Thyroid gland (tissue), 4 donors: ENCODE data around the gene PGAP3. TPM values are rescaled to one million over a fixed set of nuclear protein-coding genes. Genes with fewer than 3 reads are reported as not detected.

Source experiments
- DNase-seq, 2 donors: peaks; one replicate each; pipeline ENCODE4 v3.0.0-alpha.2; 2019
- H3K27ac ChIP-seq, 3 donors: fragments of 200-600 bp; sonication (generic); 1 replicate in 2 of 3; 2 replicates in 1 of 3; pipeline ENCODE4 v1.5.1; 2016 to 2019; ENCODE audit warnings: mild to moderate bottlenecking in 1 of 3, moderate library complexity in 1 of 3
- H3K27me3 ChIP-seq: fragments of 200-600 bp; sonication (generic); one replicate; pipeline ENCODE4 v1.5.1; 2019
- H3K36me3 ChIP-seq, 2 donors: fragments of 200-600 bp; sonication (generic); one replicate each; pipeline ENCODE4 v1.5.1; 2016 to 2019
- H3K4me1 ChIP-seq, 2 donors: fragments of 200-600 bp; sonication (generic); one replicate each; pipeline ENCODE4 v1.5.1; 2017 to 2019
- H3K4me3 ChIP-seq, 3 donors: fragments of 200-600 bp; sonication (generic); replicated peaks in 1 of 3; 1 replicate in 2 of 3; 2 replicates in 1 of 3; pipeline ENCODE4 v1.5.1; 2016; ENCODE audit warnings: mild to moderate bottlenecking in 1 of 3
- H3K9me3 ChIP-seq: fragments of 200-600 bp; sonication (generic); one replicate; pipeline ENCODE4 v1.5.1; 2017
- POLR2A ChIP-seq, 2 donors: fragments of 450-650 bp; IDR thresholded peaks; one replicate each; pipeline ENCODE4 v1.6.1; 2017; ENCODE audit warnings: antibody characterized with exemption in 2 of 2, mild to moderate bottlenecking in 2 of 2, moderate library complexity in 1 of 2
- WGBS, 2 donors: methylation state at CpG; one replicate each; pipeline ENCODE4 v1.1.5; 2017; 5-methylcytosine and 5-hydroxymethylcytosine counted together
- intact Hi-C: fragments of 100-400 bp; cut with DNase I; formaldehyde crosslinking; loops from one replicate; pipeline ENCODE4 v1.15.1; 2023
- total RNA-seq, 4 donors: library from RNA; depleted of rRNA; stranded (reverse); fragments of >200 nt; gene quantifications; one replicate each; pipeline ENCODE4 v1.2.3, GENCODE V29; 2016
- TF ChIP-seq, protein P1 (sequence below), 6 experiments: fragments of 200-600 bp in 3 of 6; fragments of 450-650 bp in 3 of 6; sonication (generic) in 3 of 6; IDR thresholded peaks; one replicate each; pipeline ENCODE4 v1.5.1; 2016 to 2019; ENCODE audit warnings: antibody characterized with exemption in 6 of 6, mild to moderate bottlenecking in 2 of 6, inconsistent platforms in 1 of 6, moderate library complexity in 1 of 6

PGAP3 gene
- total RNA-seq, 4 donors from 2014 or later = 55.6 to 88.1 (median 72.7) TPM

DNA sequence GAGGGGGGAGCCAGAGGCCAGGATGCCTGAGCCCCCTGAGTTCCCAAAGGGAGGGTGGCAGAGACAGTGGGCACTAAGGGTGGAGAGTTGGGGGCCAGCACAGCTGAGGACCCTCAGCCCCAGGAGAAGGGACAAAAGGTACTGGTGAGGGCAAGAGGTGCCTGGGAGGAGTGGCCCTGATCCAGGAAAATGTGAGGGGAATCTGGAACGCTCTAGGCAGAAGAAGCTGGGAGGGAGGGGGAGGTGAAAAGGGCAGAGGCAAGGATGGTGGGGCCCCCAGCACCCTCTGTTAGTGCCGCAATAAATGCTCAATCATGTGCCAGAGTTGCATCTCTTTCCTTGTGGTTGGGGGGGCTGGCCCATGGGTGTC, 21.6 kb downstream of the PGAP3 start:
- intact Hi-C loops = no loop called here
- 62 to 67% methylated on average over 2 of the region's 2 CpGs for WGBS, 2 donors

GRCh38 chr17:39665642-39666224, 22.1 kb downstream of the PGAP3 start:
- Histone ChIP-seq H3K27me3 (no peaks in the 10 kb centered on the region), H3K4me3 (no peak overlapping the region), H3K36me3 (peaks cover 5% of the 10 kb centered on the region in 2 donors), H3K9me3 (no peaks in the 10 kb centered on the region), H3K27ac (no peak overlapping the region), H3K4me1 (peaks cover 32 to 71% of the 10 kb centered on the region in 2 donors)
- intact Hi-C loops = loop anchor here (2.0 kb wide), 1 partner anchor 43 kb away; no protein-coding TSS in a partner anchor
- 43 to 65% methylated on average over 2 to 7 of the region's 17 CpGs for WGBS, 2 donors
- TF ChIP-seq POLR2A (IDR thresholded peaks at IDR 0.05) = no peak
- TF ChIP-seq, protein P1, sequence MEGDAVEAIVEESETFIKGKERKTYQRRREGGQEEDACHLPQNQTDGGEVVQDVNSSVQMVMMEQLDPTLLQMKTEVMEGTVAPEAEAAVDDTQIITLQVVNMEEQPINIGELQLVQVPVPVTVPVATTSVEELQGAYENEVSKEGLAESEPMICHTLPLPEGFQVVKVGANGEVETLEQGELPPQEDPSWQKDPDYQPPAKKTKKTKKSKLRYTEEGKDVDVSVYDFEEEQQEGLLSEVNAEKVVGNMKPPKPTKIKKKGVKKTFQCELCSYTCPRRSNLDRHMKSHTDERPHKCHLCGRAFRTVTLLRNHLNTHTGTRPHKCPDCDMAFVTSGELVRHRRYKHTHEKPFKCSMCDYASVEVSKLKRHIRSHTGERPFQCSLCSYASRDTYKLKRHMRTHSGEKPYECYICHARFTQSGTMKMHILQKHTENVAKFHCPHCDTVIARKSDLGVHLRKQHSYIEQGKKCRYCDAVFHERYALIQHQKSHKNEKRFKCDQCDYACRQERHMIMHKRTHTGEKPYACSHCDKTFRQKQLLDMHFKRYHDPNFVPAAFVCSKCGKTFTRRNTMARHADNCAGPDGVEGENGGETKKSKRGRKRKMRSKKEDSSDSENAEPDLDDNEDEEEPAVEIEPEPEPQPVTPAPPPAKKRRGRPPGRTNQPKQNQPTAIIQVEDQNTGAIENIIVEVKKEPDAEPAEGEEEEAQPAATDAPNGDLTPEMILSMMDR (IDR thresholded peaks at IDR 0.05) = no peak
- DNase-seq = peak in 1 of 2 donors; percentile 41

More for the DNA sequence above, 21.6 kb downstream of the PGAP3 start:
- H3K4me1 ChIP-seq = peaks cover 32 to 72% of the 10 kb centered on the region in 2 donors
- H3K27me3 ChIP-seq = no peaks in the 10 kb centered on the region
- H3K36me3 ChIP-seq = peaks cover under 1% of the 10 kb centered on the region in 2 donors
- H3K4me3 ChIP-seq = no peak overlapping the region
- H3K9me3 ChIP-seq = no peaks in the 10 kb centered on the region
- TF ChIP-seq, protein P1 (IDR thresholded peaks at IDR 0.05) = no peak
- TF ChIP-seq POLR2A (IDR thresholded peaks at IDR 0.05) = no peak
- DNase-seq = no peak
- no peak overlapping the region for H3K27ac ChIP-seq

DNA sequence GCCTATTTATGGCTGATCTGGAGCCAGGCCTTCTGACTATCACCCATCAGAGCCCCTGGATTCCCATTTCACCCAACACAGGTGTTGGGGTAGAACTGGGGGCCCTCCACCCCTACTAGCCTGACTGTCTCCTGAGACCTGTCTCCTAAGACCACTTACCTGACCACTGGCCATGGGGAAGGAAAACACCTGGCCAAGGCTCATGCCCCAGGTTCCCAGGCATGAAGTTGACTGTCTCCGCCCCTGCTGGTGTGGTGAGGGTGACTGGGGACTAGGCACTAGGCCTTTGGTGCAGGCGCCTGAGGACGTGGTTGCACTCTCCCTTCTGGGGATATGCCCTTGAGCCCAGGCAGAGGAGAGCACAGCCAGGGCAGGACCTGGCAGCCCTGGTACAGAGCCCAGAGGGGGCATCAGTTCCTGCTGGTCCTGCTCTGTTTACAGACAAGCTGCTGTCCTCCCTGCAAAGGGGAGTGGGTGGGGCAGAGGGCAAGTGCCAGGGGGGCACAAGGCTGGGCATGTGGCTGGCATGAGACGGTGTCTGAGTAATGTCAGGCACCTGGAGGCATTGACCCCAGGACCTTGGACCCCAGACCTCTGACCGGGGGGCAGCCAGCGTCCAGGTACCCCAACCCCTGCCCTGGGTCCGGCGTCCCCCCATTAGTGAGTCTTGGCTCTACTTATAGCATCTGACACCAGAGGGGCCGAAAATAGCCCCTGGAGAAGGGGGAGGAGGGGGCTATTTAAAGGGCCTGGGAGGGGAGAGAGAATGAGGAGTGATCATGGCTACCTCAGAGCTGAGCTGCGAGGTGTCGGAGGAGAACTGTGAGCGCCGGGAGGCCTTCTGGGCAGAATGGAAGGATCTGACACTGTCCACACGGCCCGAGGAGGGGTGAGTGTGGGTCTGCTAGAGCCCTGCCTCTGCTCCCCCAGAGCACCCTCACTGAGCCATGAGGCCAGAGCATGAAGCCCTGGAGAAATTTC, 23.0 kb downstream of the PGAP3 start, which contains the start of gene TCAP:
TSS of gene TCAP (plus strand) at position 769 of the 981 bp plus-strand sequence. CDS start at position 780, 11 bp downstream.
- DNase-seq = no peak
- intact Hi-C loops = loop anchor here (2.0 kb wide), 1 partner anchor 42 kb away; no protein-coding TSS in a partner anchor
- H3K27me3 ChIP-seq = no peaks in the 10 kb centered on the region
- H3K36me3 ChIP-seq = peaks cover 12 to 13% of the 10 kb centered on the region in 2 donors
- 61 to 63% methylated on average over 11 to 15 of the region's 15 CpGs for WGBS, 2 donors
- H3K4me3 ChIP-seq = no peak within 1 kb of the TSS
- H3K4me1 ChIP-seq = peaks cover 32 to 71% of the 10 kb centered on the region in 2 donors
- H3K27ac ChIP-seq = peak within 1 kb of the TSS in 1 of 3 donors; percentile 17
- TF ChIP-seq POLR2A (IDR thresholded peaks at IDR 0.05) = no peak
- TF ChIP-seq, protein P1 (IDR thresholded peaks at IDR 0.05) = no peak
- H3K9me3 ChIP-seq = no peaks in the 10 kb centered on the region

GRCh38 chr17:39663688-39664580, 23.9 kb downstream of the PGAP3 start:
- H3K4me3 ChIP-seq = no peak overlapping the region
- H3K9me3 ChIP-seq = no peaks in the 10 kb centered on the region
- no peaks in the 10 kb centered on the region for H3K27me3 ChIP-seq
- no peak for DNase-seq
- H3K27ac ChIP-seq = peak overlapping the region in 2 of 3 donors; percentile 47 to 58
- intact Hi-C loops = loop anchor here (2.0 kb wide), 1 partner anchor 41 kb away; no protein-coding TSS in a partner anchor
- TF ChIP-seq, protein P1 (IDR thresholded peaks at IDR 0.05) = no peak
- no peak for TF ChIP-seq POLR2A (IDR thresholded peaks at IDR 0.05)
- peaks cover 17% of the 10 kb centered on the region in 2 donors for H3K36me3 ChIP-seq
- 68 to 79% methylated on average over 11 to 15 of the region's 17 CpGs for WGBS, 2 donors
- H3K4me1 ChIP-seq = peaks cover 32 to 71% of the 10 kb centered on the region in 2 donors
